Glutamatergic neuron (in vitro differentiated cells): Measurements from ENCODE around the gene LPIN1. TPM values are rescaled to one million over a fixed set of nuclear protein-coding genes. Genes with fewer than 3 reads are reported as not detected.

Experiments used
- DNase-seq: peaks from one replicate; pipeline ENCODE4 v3.0.0; 2022
- H3K27ac Mint-ChIP-seq: one replicate; pipeline ENCODE4 v1.8.0; 2020; ENCODE audit warnings: mild to moderate bottlenecking, mixed read lengths, inconsistent platforms; ENCODE audit not compliant: unreplicated experiment
- H3K27me3 Mint-ChIP-seq: one replicate; pipeline ENCODE4 v1.8.0; 2020; ENCODE audit warnings: mild to moderate bottlenecking, moderate library complexity, mixed read lengths, inconsistent platforms; ENCODE audit not compliant: unreplicated experiment
- H3K36me3 Mint-ChIP-seq: one replicate; pipeline ENCODE4 v1.8.0; 2020; ENCODE audit warnings: mild to moderate bottlenecking, mixed read lengths, inconsistent platforms; ENCODE audit not compliant: unreplicated experiment
- H3K4me1 Mint-ChIP-seq: one replicate; pipeline ENCODE4 v1.8.0; 2020; ENCODE audit warnings: mild to moderate bottlenecking, low read depth, mixed read lengths, inconsistent platforms; ENCODE audit not compliant: unreplicated experiment
- H3K4me3 Mint-ChIP-seq: one replicate; pipeline ENCODE4 v1.8.0; 2020; ENCODE audit warnings: mild to moderate bottlenecking, mixed read lengths, inconsistent platforms; ENCODE audit not compliant: unreplicated experiment
- H3K9me3 Mint-ChIP-seq: one replicate; pipeline ENCODE4 v1.8.0; 2020; ENCODE audit warnings: mild to moderate bottlenecking, moderate library complexity, mixed read lengths, inconsistent platforms; ENCODE audit not compliant: unreplicated experiment
- CTCF ChIP-seq: fragments of 200-600 bp; sonication (generic); IDR thresholded peaks from one replicate; pipeline ENCODE4 v1.5.0; 2021; ENCODE audit not compliant: partially characterized antibody, unreplicated experiment
- total RNA-seq: library from RNA; stranded (reverse); fragmentation: NEBNext Ultra II Directional; extraction: Animal tissue kit (Norgen Biotek cat#: 25700); gene quantifications from one replicate; pipeline ENCODE4 v1.2.1, GENCODE V29; 2021; ENCODE audit not compliant: unreplicated experiment

Gene LPIN1
- total RNA-seq, 1 donor from 2014 or later: 142 TPM

DNA sequence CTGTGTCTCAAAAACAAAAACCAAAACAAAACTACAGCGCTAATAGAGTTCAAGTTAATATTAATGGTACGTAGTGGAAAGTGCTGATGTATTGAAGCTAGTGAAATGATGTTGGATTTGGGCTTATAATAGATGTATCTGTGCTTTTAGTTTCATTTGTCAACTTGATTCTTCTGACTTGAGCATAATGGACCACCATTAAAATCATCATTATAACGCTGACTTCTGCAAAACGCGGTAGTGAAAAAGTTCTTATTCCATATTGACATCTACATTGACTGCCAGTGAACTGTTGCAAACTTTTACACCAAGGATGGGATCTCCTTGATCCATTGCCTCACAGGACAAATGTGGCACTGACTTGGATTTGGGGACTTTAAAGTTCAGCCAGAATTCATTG lies 85.0 kb downstream of the LPIN1 start:
- no peak overlapping the region for H3K4me3 Mint-ChIP-seq
- no peaks in the 10 kb centered on the region for H3K9me3 Mint-ChIP-seq
- no peak for DNase-seq
- H3K4me1 Mint-ChIP-seq: peaks cover 10% of the 10 kb centered on the region
- peaks cover 5% of the 10 kb centered on the region for H3K36me3 Mint-ChIP-seq
- no peak overlapping the region for H3K27ac Mint-ChIP-seq
- no peaks in the 10 kb centered on the region for H3K27me3 Mint-ChIP-seq
- no peak for TF ChIP-seq CTCF

DNA sequence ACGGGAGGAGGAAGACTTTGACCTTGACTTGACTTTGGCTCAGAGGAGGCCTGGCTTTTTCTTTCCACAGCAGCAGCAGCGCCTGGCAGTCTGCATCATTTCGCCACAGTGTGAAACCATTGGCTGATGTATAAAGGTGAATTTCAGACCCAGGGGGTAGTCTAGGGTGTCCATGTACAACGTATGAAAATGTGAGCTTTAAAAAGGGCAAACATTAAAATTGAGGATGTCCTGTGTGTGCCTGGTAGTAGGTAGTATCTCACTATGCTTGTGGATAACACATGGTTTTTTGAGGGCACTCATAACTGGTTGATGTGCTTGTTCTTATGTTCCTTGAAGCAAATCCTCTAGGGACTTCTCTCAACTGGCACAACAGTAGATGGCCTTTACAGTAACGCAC lies 86.1 kb downstream of the LPIN1 start:
- DNase-seq: no peak
- H3K36me3 Mint-ChIP-seq: peaks cover 5% of the 10 kb centered on the region
- peaks cover 10% of the 10 kb centered on the region for H3K4me1 Mint-ChIP-seq
- no peaks in the 10 kb centered on the region for H3K27me3 Mint-ChIP-seq
- no peaks in the 10 kb centered on the region for H3K9me3 Mint-ChIP-seq
- H3K4me3 Mint-ChIP-seq: no peak overlapping the region
- no peak for TF ChIP-seq CTCF
- no peak overlapping the region for H3K27ac Mint-ChIP-seq

GRCh38 chr2:11833601-11834000 lies 87.2 kb downstream of the LPIN1 start:
- Mint-ChIP-seq H3K4me1 (peaks cover 9% of the 10 kb centered on the region), H3K9me3 (no peaks in the 10 kb centered on the region), H3K27ac (no peak overlapping the region), H3K27me3 (no peaks in the 10 kb centered on the region), H3K36me3 (peaks cover 5% of the 10 kb centered on the region), H3K4me3 (no peak overlapping the region)
- TF ChIP-seq CTCF: no peak
- DNase-seq: no peak

- H3K36me3 Mint-ChIP-seq: peaks cover 5% of the 10 kb centered on the region
- no peak for DNase-seq
- no peak overlapping the region for H3K27ac Mint-ChIP-seq
- H3K4me3 Mint-ChIP-seq: no peak overlapping the region
- no peaks in the 10 kb centered on the region for H3K9me3 Mint-ChIP-seq
- no peaks in the 10 kb centered on the region for H3K4me1 Mint-ChIP-seq
- no peaks in the 10 kb centered on the region for H3K27me3 Mint-ChIP-seq
- no peak for TF ChIP-seq CTCF
These were observed 89.0 kb downstream of the LPIN1 start for GRCh38 chr2:11835403-11835802.

DNA sequence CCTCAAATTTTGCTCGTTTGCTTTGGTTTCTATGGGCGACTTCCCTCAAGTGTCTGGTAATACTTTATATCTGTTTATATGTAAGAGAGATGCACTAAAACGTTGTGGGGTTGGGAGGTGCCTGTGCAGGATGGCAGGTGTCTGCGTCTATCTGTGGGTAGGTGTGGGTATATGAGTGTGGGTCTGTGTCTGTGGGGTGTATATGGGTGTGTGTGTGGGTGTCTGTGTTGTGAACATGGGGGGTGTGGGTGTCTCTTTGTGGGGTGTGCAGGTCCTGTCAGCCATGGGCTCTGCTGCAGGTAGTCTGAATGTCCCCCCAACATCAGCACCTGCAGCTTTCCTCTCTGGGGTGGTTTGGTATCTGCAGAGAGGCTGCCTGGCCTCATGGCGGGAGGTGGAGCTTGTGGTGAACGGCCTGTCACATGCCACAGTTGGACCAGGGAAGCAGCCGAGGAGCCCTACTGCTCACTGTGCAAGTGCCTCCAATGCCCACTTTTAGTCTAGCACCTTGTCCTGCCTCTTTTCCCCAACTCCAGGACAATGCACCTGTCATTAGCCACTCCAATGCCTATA lies 90.3 kb downstream of the LPIN1 start:
- no peak for TF ChIP-seq CTCF
- Mint-ChIP-seq H3K4me3 (no peak overlapping the region), H3K27me3 (no peaks in the 10 kb centered on the region), H3K9me3 (peaks cover 1% of the 10 kb centered on the region), H3K4me1 (no peaks in the 10 kb centered on the region), H3K36me3 (peaks cover 5% of the 10 kb centered on the region), H3K27ac (no peak overlapping the region)
- no peak for DNase-seq
